Keratinocyte (primary cell): ENCODE measurements around the gene C22orf39.

ENCODE experiments used
- CTCF ChIP-seq, 3 experiments: IDR thresholded peaks in 1 of 3; conservative IDR thresholded peaks in 1 of 3; optimal IDR thresholded peaks in 1 of 3; 2 replicates in 2 of 3; 3 replicates in 1 of 3; pipeline versions ENCODE3 to v1.5.1; 2011; ENCODE audit warnings: low read length in 3 of 3, mild to moderate bottlenecking in 3 of 3, moderate library complexity in 2 of 3, control low read depth in 1 of 3, inconsistent platforms in 1 of 3; ENCODE audit not compliant: insufficient read depth in 2 of 3; ENCODE audit errors: extremely low read depth in 1 of 3
- EZH2 ChIP-seq: IDR thresholded peaks from one replicate; pipeline ENCODE4 v1.6.1; 2012; ENCODE audit warnings: inconsistent platforms, mild to moderate bottlenecking, low read length, moderate library complexity

GRCh38 chr22:19419086-19419463 lies 28.4 kb downstream of the C22orf39 start:
- TF ChIP-seq CTCF (optimal IDR thresholded peaks at IDR 0.05 in 1 of 3, IDR thresholded peaks at IDR 0.05 in 1 of 3, conservative IDR thresholded peaks at IDR 0.05 in 1 of 3; ENCODE audit: extremely low read depth in 1 of 3, insufficient read depth in 2 of 3, low read length in 3 of 3) (no peak), EZH2 (no peak)
